ENCODE measurements around the gene ANO3.

The ANO3 gene

DNA sequence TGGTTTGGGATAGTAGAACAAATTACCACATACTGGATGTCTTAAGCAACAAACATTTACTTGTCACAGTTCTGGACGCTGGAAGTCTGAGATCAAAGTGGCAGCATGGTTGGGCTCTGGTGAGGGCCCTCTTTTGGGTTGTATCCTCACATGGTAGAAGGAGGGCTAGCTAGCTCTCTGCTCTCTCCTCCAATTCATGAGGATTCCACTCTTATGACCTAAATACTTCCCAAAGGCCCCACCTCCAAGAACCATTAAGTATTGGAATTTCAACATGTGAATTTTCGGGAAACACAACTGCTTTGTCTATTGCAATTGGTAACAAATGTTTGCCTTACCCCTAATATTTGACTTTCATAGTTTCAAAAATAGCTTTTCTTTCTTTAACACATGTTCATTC lies 187.5 kb downstream of the ANO3 start:
- Histone ChIP-seq H3K4me1 (ENCODE audit: control insufficient read depth in 1 of 2, insufficient read depth in 2 of 2, low read length in 2 of 2) (no peaks in the 10 kb centered on the region), H3K36me3 (ENCODE audit: control insufficient read depth in 1 of 2, insufficient read depth in 2 of 2, low read length in 2 of 2) (no peaks in the 10 kb centered on the region), H2BK120ac (ENCODE audit: insufficient read depth, low read length, poor library complexity) (no peak overlapping the region), H3K9me3 (ENCODE audit: insufficient read depth, low read depth, low read length) (no peaks in the 10 kb centered on the region), H3K4me2 (ENCODE audit: low read length) (no peak overlapping the region), H3K79me1 (ENCODE audit: low read length) (no peaks in the 10 kb centered on the region), H3K27ac (ENCODE audit: low read depth, low read length) (no peak overlapping the region), H4K8ac (ENCODE audit: low read depth, low read length) (no peak overlapping the region), H3K18ac (ENCODE audit: low read length) (no peak overlapping the region), H3K14ac (ENCODE audit: low read length) (no peak overlapping the region), H2AK5ac (ENCODE audit: low read length) (no peak overlapping the region), H4K91ac (ENCODE audit: low read depth, low read length) (no peak overlapping the region), H2BK5ac (ENCODE audit: low read depth, low read length, poor library complexity) (no peak overlapping the region), H3K4ac (ENCODE audit: low read depth, low read length) (no peak overlapping the region), H3K4me3 (ENCODE audit: low read depth, low read length) (no peak overlapping the region), H3K23ac (ENCODE audit: low read length) (no peak overlapping the region), H3K79me2 (ENCODE audit: control insufficient read depth, insufficient read depth, low read length, poor library complexity) (no peaks in the 10 kb centered on the region), H2AFZ (ENCODE audit: insufficient read depth, low read length, poor library complexity) (no peak overlapping the region), H3K27me3 (ENCODE audit: insufficient read depth, low read length) (no peaks in the 10 kb centered on the region), H4K12ac (ENCODE audit: low read depth, low read length) (no peak overlapping the region), H2BK12ac (ENCODE audit: low read length) (no peak overlapping the region), H3K9ac (ENCODE audit: low read length) (no peak overlapping the region)
- DNase-seq = no peak
- WGBS (ENCODE audit: extremely low coverage, insufficient coverage, insufficient read length) = no CpG with 5 or more reads among the region's 2 CpGs

DNA sequence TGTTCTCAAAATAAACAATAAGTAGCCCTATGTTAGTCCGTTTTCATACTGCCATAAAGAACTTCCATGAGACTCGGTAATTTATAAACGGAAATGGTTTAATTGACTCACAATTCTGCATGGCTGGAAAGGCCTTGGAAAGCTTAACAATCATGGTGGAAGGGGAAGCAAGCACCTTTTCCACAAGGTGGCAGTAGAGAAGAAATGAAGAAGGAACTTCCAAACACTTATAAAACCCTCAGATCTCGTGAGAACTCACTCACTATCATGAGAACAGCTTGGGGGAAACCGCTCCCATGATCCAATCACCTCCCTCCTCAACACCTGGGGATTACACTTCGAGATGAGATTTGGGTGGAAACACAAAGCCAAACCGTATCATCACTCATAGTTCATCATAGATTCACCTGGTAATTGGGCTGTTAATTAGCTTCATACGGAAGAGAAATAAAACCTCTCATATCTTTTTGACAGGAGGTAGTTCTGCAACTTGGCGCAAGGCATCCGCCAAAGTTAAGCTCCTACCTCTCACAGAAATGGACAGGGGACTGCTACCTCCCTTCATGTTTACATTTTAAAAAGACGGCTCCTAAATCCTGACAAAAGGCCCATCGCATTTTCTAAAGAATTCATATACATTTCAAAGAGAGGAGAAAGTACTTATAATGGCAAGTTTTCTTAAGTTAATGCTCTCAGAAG lies 191.1 kb downstream of the ANO3 start:
- no peak overlapping the region for H3K14ac ChIP-seq (ENCODE audit: low read length)

DNA sequence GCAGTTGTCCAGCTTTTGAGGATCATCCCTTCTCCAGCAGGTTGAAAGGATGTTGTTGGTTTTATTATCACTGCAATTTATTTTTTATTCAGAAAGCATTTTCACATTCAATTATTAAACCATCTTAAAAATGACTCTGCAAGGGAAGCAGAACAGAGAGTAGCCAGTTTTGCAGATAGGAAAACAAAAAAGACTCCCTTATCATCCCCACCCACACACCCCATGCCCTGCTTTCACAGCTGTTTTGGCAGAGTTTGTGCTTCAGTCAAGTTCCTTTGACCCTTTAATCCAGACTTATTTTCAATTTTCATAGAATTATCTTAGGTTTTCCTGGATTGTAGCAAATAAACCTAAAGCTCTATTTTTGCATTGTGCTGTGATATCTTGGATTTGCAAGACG lies 195.8 kb downstream of the ANO3 start:
- no peak overlapping the region for H4K12ac ChIP-seq (ENCODE audit: low read depth, low read length)
- H3K4me1 ChIP-seq (ENCODE audit: control insufficient read depth in 1 of 2, insufficient read depth in 2 of 2, low read length in 2 of 2) = no peaks in the 10 kb centered on the region
- no peaks in the 10 kb centered on the region for H3K79me1 ChIP-seq (ENCODE audit: low read length)
- no peak overlapping the region for H3K27ac ChIP-seq (ENCODE audit: low read depth, low read length)
- H3K36me3 ChIP-seq (ENCODE audit: control insufficient read depth in 1 of 2, insufficient read depth in 2 of 2, low read length in 2 of 2) = no peaks in the 10 kb centered on the region
- WGBS (ENCODE audit: extremely low coverage, insufficient coverage, insufficient read length) = no CpG with 5 or more reads among the region's 1 CpG
- H4K8ac ChIP-seq (ENCODE audit: low read depth, low read length) = no peak overlapping the region
- H2BK12ac ChIP-seq (ENCODE audit: low read length) = no peak overlapping the region
- no peak overlapping the region for H2BK5ac ChIP-seq (ENCODE audit: low read depth, low read length, poor library complexity)
- no peaks in the 10 kb centered on the region for H3K27me3 ChIP-seq (ENCODE audit: insufficient read depth, low read length)
- H2AFZ ChIP-seq (ENCODE audit: insufficient read depth, low read length, poor library complexity) = no peak overlapping the region
- H3K79me2 ChIP-seq (ENCODE audit: control insufficient read depth, insufficient read depth, low read length, poor library complexity) = no peaks in the 10 kb centered on the region
- no peak overlapping the region for H3K4me3 ChIP-seq (ENCODE audit: low read depth, low read length)
- H3K18ac ChIP-seq (ENCODE audit: low read length) = no peak overlapping the region
- H3K23ac ChIP-seq (ENCODE audit: low read length) = no peak overlapping the region
- no peak overlapping the region for H2AK5ac ChIP-seq (ENCODE audit: low read length)
- no peak overlapping the region for H3K4ac ChIP-seq (ENCODE audit: low read depth, low read length)
- no peak for DNase-seq
- no peaks in the 10 kb centered on the region for H3K9me3 ChIP-seq (ENCODE audit: insufficient read depth, low read depth, low read length)
- H2BK120ac ChIP-seq (ENCODE audit: insufficient read depth, low read length, poor library complexity) = no peak overlapping the region
- H3K9ac ChIP-seq (ENCODE audit: low read length) = no peak overlapping the region
- H3K14ac ChIP-seq (ENCODE audit: low read length) = no peak overlapping the region
- no peak overlapping the region for H3K4me2 ChIP-seq (ENCODE audit: low read length)
- no peak overlapping the region for H4K91ac ChIP-seq (ENCODE audit: low read depth, low read length)

More for the DNA sequence above, 191.1 kb downstream of the ANO3 start:
- H3K18ac ChIP-seq (ENCODE audit: low read length) = no peak overlapping the region
- H3K9ac ChIP-seq (ENCODE audit: low read length) = no peak overlapping the region
- no peak overlapping the region for H2BK120ac ChIP-seq (ENCODE audit: insufficient read depth, low read length, poor library complexity)
- no peaks in the 10 kb centered on the region for H3K4me1 ChIP-seq (ENCODE audit: control insufficient read depth in 1 of 2, insufficient read depth in 2 of 2, low read length in 2 of 2)
- H3K79me2 ChIP-seq (ENCODE audit: control insufficient read depth, insufficient read depth, low read length, poor library complexity) = no peaks in the 10 kb centered on the region
- peak overlapping the region; percentile 71 for H2AFZ ChIP-seq (ENCODE audit: insufficient read depth, low read length, poor library complexity)
- no peaks in the 10 kb centered on the region for H3K9me3 ChIP-seq (ENCODE audit: insufficient read depth, low read depth, low read length)
- H3K4me3 ChIP-seq (ENCODE audit: low read depth, low read length) = no peak overlapping the region
- H3K4ac ChIP-seq (ENCODE audit: low read depth, low read length) = no peak overlapping the region
- H4K8ac ChIP-seq (ENCODE audit: low read depth, low read length) = no peak overlapping the region
- H4K12ac ChIP-seq (ENCODE audit: low read depth, low read length) = no peak overlapping the region
- DNase-seq = peak; percentile 3 to 24
- H3K4me2 ChIP-seq (ENCODE audit: low read length) = no peak overlapping the region
- no peaks in the 10 kb centered on the region for H3K79me1 ChIP-seq (ENCODE audit: low read length)
- H2AK5ac ChIP-seq (ENCODE audit: low read length) = no peak overlapping the region
- H2BK12ac ChIP-seq (ENCODE audit: low read length) = no peak overlapping the region
- no CpG with 5 or more reads among the region's 12 CpGs for WGBS (ENCODE audit: extremely low coverage, insufficient coverage, insufficient read length)
- no peaks in the 10 kb centered on the region for H3K36me3 ChIP-seq (ENCODE audit: control insufficient read depth in 1 of 2, insufficient read depth in 2 of 2, low read length in 2 of 2)
- H3K23ac ChIP-seq (ENCODE audit: low read length) = no peak overlapping the region
- H2BK5ac ChIP-seq (ENCODE audit: low read depth, low read length, poor library complexity) = no peak overlapping the region
- H4K91ac ChIP-seq (ENCODE audit: low read depth, low read length) = no peak overlapping the region
- H3K27ac ChIP-seq (ENCODE audit: low read depth, low read length) = no peak overlapping the region
- no peaks in the 10 kb centered on the region for H3K27me3 ChIP-seq (ENCODE audit: insufficient read depth, low read length)

DNA sequence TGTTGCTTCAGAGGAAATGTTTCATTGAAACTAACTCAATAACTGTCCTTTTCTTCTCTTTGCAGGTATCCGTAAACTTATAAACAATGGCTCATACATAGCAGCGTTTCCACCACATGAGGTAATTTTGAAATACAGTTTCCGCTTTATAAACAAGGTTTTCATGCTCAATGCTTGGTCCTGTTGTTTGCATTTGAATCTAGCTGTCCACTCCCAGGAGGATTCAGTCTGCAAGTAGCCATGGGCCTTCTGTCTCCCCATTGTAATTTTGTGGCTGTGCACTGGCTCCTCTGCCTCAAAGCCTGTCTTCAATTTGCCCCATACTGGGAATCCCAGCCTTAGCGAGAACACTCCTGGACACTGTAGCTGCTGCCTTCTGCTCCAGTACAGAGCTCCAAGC lies 205.4 kb downstream of the ANO3 start:
- DNase-seq = no peak
- H3K4me2 ChIP-seq (ENCODE audit: low read length) = no peak overlapping the region
- H3K79me1 ChIP-seq (ENCODE audit: low read length) = no peaks in the 10 kb centered on the region
- H3K9me3 ChIP-seq (ENCODE audit: insufficient read depth, low read depth, low read length) = no peaks in the 10 kb centered on the region
- H3K14ac ChIP-seq (ENCODE audit: low read length) = no peak overlapping the region
- H3K27me3 ChIP-seq (ENCODE audit: insufficient read depth, low read length) = no peaks in the 10 kb centered on the region
- H2BK120ac ChIP-seq (ENCODE audit: insufficient read depth, low read length, poor library complexity) = no peak overlapping the region
- WGBS (ENCODE audit: extremely low coverage, insufficient coverage, insufficient read length) = no CpG with 5 or more reads among the region's 4 CpGs
- no peak overlapping the region for H4K12ac ChIP-seq (ENCODE audit: low read depth, low read length)
- H2BK12ac ChIP-seq (ENCODE audit: low read length) = no peak overlapping the region
- no peak overlapping the region for H3K4ac ChIP-seq (ENCODE audit: low read depth, low read length)
- no peaks in the 10 kb centered on the region for H3K36me3 ChIP-seq (ENCODE audit: control insufficient read depth in 1 of 2, insufficient read depth in 2 of 2, low read length in 2 of 2)
- no peak overlapping the region for H2AK5ac ChIP-seq (ENCODE audit: low read length)
- H3K79me2 ChIP-seq (ENCODE audit: control insufficient read depth, insufficient read depth, low read length, poor library complexity) = no peaks in the 10 kb centered on the region
- no peak overlapping the region for H3K18ac ChIP-seq (ENCODE audit: low read length)
- no peak overlapping the region for H3K27ac ChIP-seq (ENCODE audit: low read depth, low read length)
- H3K9ac ChIP-seq (ENCODE audit: low read length) = no peak overlapping the region
- H2AFZ ChIP-seq (ENCODE audit: insufficient read depth, low read length, poor library complexity) = no peak overlapping the region
- H2BK5ac ChIP-seq (ENCODE audit: low read depth, low read length, poor library complexity) = no peak overlapping the region
- no peak overlapping the region for H4K91ac ChIP-seq (ENCODE audit: low read depth, low read length)
- no peak overlapping the region for H3K4me3 ChIP-seq (ENCODE audit: low read depth, low read length)
- H3K4me1 ChIP-seq (ENCODE audit: control insufficient read depth in 1 of 2, insufficient read depth in 2 of 2, low read length in 2 of 2) = no peaks in the 10 kb centered on the region
- H3K23ac ChIP-seq (ENCODE audit: low read length) = no peak overlapping the region
- no peak overlapping the region for H4K8ac ChIP-seq (ENCODE audit: low read depth, low read length)

Data from trophoblast cell (in vitro differentiated cells and primary cell).